Hepatocyte (in vitro differentiated cells): ENCODE measurements around the gene MAD2L1BP.

Experiments used
- EZH2 ChIP-seq: fragments of 200-600 bp; sonication (generic); IDR thresholded peaks from 2 replicates; pipeline ENCODE4 v1.6.1; 2016; ENCODE audit warnings: antibody characterized with exemption, mild to moderate bottlenecking, borderline replicate concordance
- EZH2phosphoT487 ChIP-seq: fragments of 200-600 bp; sonication (generic); IDR thresholded peaks from one replicate; pipeline ENCODE4 v1.6.1; 2018; ENCODE audit warnings: antibody characterized with exemption, mild to moderate bottlenecking, low read depth, moderate library complexity; ENCODE audit not compliant: unreplicated experiment, severe bottlenecking
- TF ChIP-seq, protein P1 (sequence below): fragments of 200-600 bp; sonication (generic); IDR thresholded peaks from 2 replicates; pipeline ENCODE4 v1.5.1; 2016; ENCODE audit warnings: antibody characterized with exemption, mild to moderate bottlenecking; ENCODE audit not compliant: poor library complexity

DNA sequence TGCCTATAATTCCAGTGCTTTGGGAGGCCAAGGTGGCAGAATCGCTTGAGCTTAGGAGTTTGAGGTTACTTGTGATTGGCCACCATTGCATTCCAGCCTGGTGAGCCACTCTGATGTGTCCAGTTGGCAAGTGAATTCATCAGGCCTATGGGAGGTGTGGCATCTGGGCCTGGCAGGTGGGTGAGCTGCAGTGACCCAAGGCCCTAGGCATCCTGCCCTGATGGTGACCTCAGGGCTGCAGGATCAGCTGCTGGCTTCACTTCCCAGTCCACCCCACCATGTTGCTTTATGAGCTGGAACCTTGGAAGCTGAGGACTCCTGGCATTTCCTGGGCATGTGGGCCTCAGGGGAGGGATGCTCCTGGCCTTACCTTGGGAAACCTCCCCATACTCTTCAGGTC, 29.7 kb downstream of the MAD2L1BP start:
- TF ChIP-seq, protein P1, sequence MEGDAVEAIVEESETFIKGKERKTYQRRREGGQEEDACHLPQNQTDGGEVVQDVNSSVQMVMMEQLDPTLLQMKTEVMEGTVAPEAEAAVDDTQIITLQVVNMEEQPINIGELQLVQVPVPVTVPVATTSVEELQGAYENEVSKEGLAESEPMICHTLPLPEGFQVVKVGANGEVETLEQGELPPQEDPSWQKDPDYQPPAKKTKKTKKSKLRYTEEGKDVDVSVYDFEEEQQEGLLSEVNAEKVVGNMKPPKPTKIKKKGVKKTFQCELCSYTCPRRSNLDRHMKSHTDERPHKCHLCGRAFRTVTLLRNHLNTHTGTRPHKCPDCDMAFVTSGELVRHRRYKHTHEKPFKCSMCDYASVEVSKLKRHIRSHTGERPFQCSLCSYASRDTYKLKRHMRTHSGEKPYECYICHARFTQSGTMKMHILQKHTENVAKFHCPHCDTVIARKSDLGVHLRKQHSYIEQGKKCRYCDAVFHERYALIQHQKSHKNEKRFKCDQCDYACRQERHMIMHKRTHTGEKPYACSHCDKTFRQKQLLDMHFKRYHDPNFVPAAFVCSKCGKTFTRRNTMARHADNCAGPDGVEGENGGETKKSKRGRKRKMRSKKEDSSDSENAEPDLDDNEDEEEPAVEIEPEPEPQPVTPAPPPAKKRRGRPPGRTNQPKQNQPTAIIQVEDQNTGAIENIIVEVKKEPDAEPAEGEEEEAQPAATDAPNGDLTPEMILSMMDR, result no peak
- TF ChIP-seq EZH2, result no peak
- no peak for TF ChIP-seq EZH2phosphoT487
